Suprapubic skin (tissue), 4 donors: ENCODE data around the gene PIK3R2.

ENCODE experiments used
- CTCF ChIP-seq, 2 donors: fragments of 200-600 bp in 1 of 2; fragments of 450-650 bp in 1 of 2; sonication (generic) in 1 of 2; IDR thresholded peaks; one replicate each; pipeline ENCODE4 v1.5.1; 2016 to 2019; ENCODE audit warnings: antibody characterized with exemption in 2 of 2, mild to moderate bottlenecking in 1 of 2, moderate library complexity in 1 of 2
- POLR2A ChIP-seq, 2 donors: fragments of 450-650 bp; IDR thresholded peaks; one replicate each; pipeline ENCODE4 v1.6.1; 2017; ENCODE audit warnings: antibody characterized with exemption in 2 of 2, mild to moderate bottlenecking in 2 of 2, moderate library complexity in 2 of 2
- POLR2AphosphoS5 ChIP-seq, 3 donors: sonication (generic); formaldehyde crosslinking; IDR thresholded peaks; one replicate each; pipeline ENCODE4 v1.6.1; 2017; ENCODE audit warnings: antibody characterized with exemption in 3 of 3

GRCh38 chr19:18174983-18175382 lies 22.0 kb downstream of the PIK3R2 start:
- no peak for TF ChIP-seq CTCF (IDR thresholded peaks at IDR 0.05)
- no peak for TF ChIP-seq POLR2A (IDR thresholded peaks at IDR 0.05)
- no peak for TF ChIP-seq POLR2AphosphoS5 (IDR thresholded peaks at IDR 0.05)
